Keratinocyte (primary cell): Measurements from ENCODE around the gene NUMB.

Experiments
- CTCF ChIP-seq, 3 experiments: IDR thresholded peaks in 1 of 3; conservative IDR thresholded peaks in 1 of 3; optimal IDR thresholded peaks in 1 of 3; 2 replicates in 2 of 3; 3 replicates in 1 of 3; pipeline versions ENCODE3 to v1.5.1; 2011; ENCODE audit warnings: low read length in 3 of 3, mild to moderate bottlenecking in 3 of 3, moderate library complexity in 2 of 3, control low read depth in 1 of 3, inconsistent platforms in 1 of 3; ENCODE audit not compliant: insufficient read depth in 2 of 3; ENCODE audit errors: extremely low read depth in 1 of 3
- EZH2 ChIP-seq: IDR thresholded peaks from one replicate; pipeline ENCODE4 v1.6.1; 2012; ENCODE audit warnings: inconsistent platforms, mild to moderate bottlenecking, low read length, moderate library complexity

DNA sequence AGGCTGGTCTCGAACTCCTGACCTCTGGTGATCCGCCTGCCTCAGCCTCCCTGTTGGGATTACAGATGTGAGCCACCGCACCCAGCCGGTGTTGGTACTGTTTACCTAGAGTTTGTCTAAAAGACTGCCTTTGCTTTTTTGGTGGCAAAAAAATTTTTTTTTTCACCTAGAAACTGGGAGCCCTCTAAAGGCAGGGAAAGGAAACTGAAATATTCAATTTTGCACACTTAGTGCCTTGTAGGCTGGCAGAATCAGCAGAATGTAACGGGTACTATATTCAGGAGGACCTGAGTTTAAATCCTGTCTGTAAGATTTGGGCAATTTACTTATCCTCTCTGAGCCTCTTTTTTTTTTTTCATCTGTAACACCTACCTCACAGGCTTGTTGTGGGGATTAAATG, 177.4 kb downstream of the NUMB start:
- TF ChIP-seq CTCF (optimal IDR thresholded peaks at IDR 0.05 in 1 of 3, IDR thresholded peaks at IDR 0.05 in 1 of 3, conservative IDR thresholded peaks at IDR 0.05 in 1 of 3; ENCODE audit: extremely low read depth in 1 of 3, insufficient read depth in 2 of 3, low read length in 3 of 3) (no peak), EZH2 (no peak)
